ENCODE data around the gene CFAP46.

GRCh38 chr10:132918617-132919373, 23.6 kb downstream of the CFAP46 start:
- TF ChIP-seq SUZ12 (IDR thresholded peaks at IDR 0.05) (no peak), LEF1 (IDR thresholded peaks at IDR 0.05; ENCODE audit: borderline replicate concordance) (no peak), ELF4 (IDR thresholded peaks at IDR 0.05) (no peak), SP1 (IDR thresholded peaks at IDR 0.05) (no peak), BHLHE40 (IDR thresholded peaks at IDR 0.05; ENCODE audit: borderline replicate concordance) (no peak)
